Immature natural killer cell (primary cell): ENCODE data around the gene TMED10. TPM values are rescaled to one million over a fixed set of nuclear protein-coding genes. Genes with fewer than 3 reads are reported as not detected.
A peak's percentile ranks its signal among the peaks of the same experiment; 100 is the strongest.
"Not testable (repeated sequence)": the region's sequence is repeated elsewhere in the genome, so short reads cannot be mapped to it uniquely, and the experiment has no call there.

Experiments
- DNase-seq, 3 donors: peaks; one replicate each; pipeline ENCODE4 v3.0.0; 2022; ENCODE audit warnings: mixed read lengths in 1 of 3
- H3K27ac Mint-ChIP-seq, 6 donors: one replicate each; pipeline ENCODE4 v1.8.0; 2020; ENCODE audit warnings: mixed read lengths in 6 of 6, mild to moderate bottlenecking in 5 of 6, inconsistent platforms in 4 of 6, moderate library complexity in 3 of 6
- H3K27me3 Mint-ChIP-seq, 3 donors: one replicate each; pipeline ENCODE4 v1.8.0; 2020 to 2021; ENCODE audit warnings: low read depth in 3 of 3, mild to moderate bottlenecking in 3 of 3, mixed read lengths in 3 of 3, moderate library complexity in 3 of 3, inconsistent platforms in 1 of 3
- H3K36me3 Mint-ChIP-seq, 3 donors: one replicate each; pipeline ENCODE4 v1.8.0; 2020; ENCODE audit warnings: mixed read lengths in 3 of 3, inconsistent platforms in 2 of 3, mild to moderate bottlenecking in 2 of 3
- H3K4me1 Mint-ChIP-seq, 2 donors: one replicate each; pipeline ENCODE4 v1.8.0; 2020; ENCODE audit warnings: inconsistent platforms in 2 of 2, mild to moderate bottlenecking in 2 of 2, mixed read lengths in 2 of 2, moderate library complexity in 1 of 2
- H3K4me3 Mint-ChIP-seq, 5 donors: one replicate each; pipeline ENCODE4 v1.8.0; 2020; ENCODE audit warnings: mild to moderate bottlenecking in 5 of 5, mixed read lengths in 5 of 5, inconsistent platforms in 3 of 5, moderate library complexity in 3 of 5
- H3K9me3 Mint-ChIP-seq, 6 donors: one replicate each; pipeline ENCODE4 v1.8.0; 2020; ENCODE audit warnings: mild to moderate bottlenecking in 6 of 6, mixed read lengths in 6 of 6, inconsistent platforms in 4 of 6, moderate library complexity in 3 of 6
- polyA plus RNA-seq, 3 donors: library from polyadenylated mRNA; unstranded; fragments of 300-500 nt; fragmentation: Illumina TruSeq; gene quantifications; one replicate each; pipeline ENCODE4 v1.2.3, GENCODE V29; 2021

TMED10 gene
- polyA plus RNA-seq, 3 donors from 2014 or later: 379 to 442 (median 439) TPM

GRCh38 chr14:75185251-75186040 is 9.0 kb upstream of the TMED10 start:
- Mint-ChIP-seq H3K9me3 (no peaks in the 10 kb centered on the region), H3K27me3 (peaks cover 0 to 6% (median 3%) of the 10 kb centered on the region in 3 donors), H3K4me3 (no peak overlapping the region), H3K36me3 (no peaks in the 10 kb centered on the region), H3K27ac (peak overlapping the region in 1 of 6 donors; percentile 18), H3K4me1 (no peaks in the 10 kb centered on the region)
- no peak for DNase-seq

- no peaks in the 10 kb centered on the region for H3K36me3 Mint-ChIP-seq
- no peak overlapping the region for H3K27ac Mint-ChIP-seq
Observed at GRCh38 chr14:75184492-75184891, 8.1 kb upstream of the TMED10 start.

GRCh38 chr14:75184039-75184438 is 7.6 kb upstream of the TMED10 start:
- no peak for DNase-seq
- H3K27ac Mint-ChIP-seq: no peak overlapping the region
- H3K27me3 Mint-ChIP-seq: peaks cover 0 to 6% (median 5%) of the 10 kb centered on the region in 3 donors
- H3K9me3 Mint-ChIP-seq: no peaks in the 10 kb centered on the region
- H3K36me3 Mint-ChIP-seq: no peaks in the 10 kb centered on the region
- H3K4me3 Mint-ChIP-seq: no peak overlapping the region
- H3K4me1 Mint-ChIP-seq: no peaks in the 10 kb centered on the region

More at GRCh38 chr14:75184492-75184891, 8.1 kb upstream of the TMED10 start:
- Mint-ChIP-seq H3K4me1 (no peaks in the 10 kb centered on the region), H3K27me3 (peaks cover 0 to 6% (median 5%) of the 10 kb centered on the region in 3 donors), H3K4me3 (no peak overlapping the region), H3K9me3 (no peaks in the 10 kb centered on the region)
- no peak for DNase-seq

- Mint-ChIP-seq H3K4me1 (peaks cover 0 to under 1% of the 10 kb centered on the region in 2 donors), H3K9me3 (no peaks in the 10 kb centered on the region), H3K36me3 (no peaks in the 10 kb centered on the region), H3K27me3 (peaks cover 0 to 6% (median 5%) of the 10 kb centered on the region in 3 donors), H3K27ac (no peak overlapping the region), H3K4me3 (no peak overlapping the region)
- no peak for DNase-seq
Observed at GRCh38 chr14:75183225-75183624, 6.8 kb upstream of the TMED10 start.

GRCh38 chr14:75182821-75183220 is 6.4 kb upstream of the TMED10 start:
- no peak overlapping the region for H3K27ac Mint-ChIP-seq
- peaks cover 0 to 5% of the 10 kb centered on the region in 2 donors for H3K4me1 Mint-ChIP-seq
- no peak overlapping the region for H3K4me3 Mint-ChIP-seq
- H3K36me3 Mint-ChIP-seq: no peaks in the 10 kb centered on the region
- H3K27me3 Mint-ChIP-seq: peaks cover 0 to 6% (median 5%) of the 10 kb centered on the region in 3 donors
- H3K9me3 Mint-ChIP-seq: no peaks in the 10 kb centered on the region
- no peak for DNase-seq

- DNase-seq, H3K4me1 Mint-ChIP-seq, H3K27me3 Mint-ChIP-seq, H3K4me3 Mint-ChIP-seq, H3K9me3 Mint-ChIP-seq, H3K27ac Mint-ChIP-seq, H3K36me3 Mint-ChIP-seq: not testable (repeated sequence)
Observed at GRCh38 chr14:75182163-75182562, 5.8 kb upstream of the TMED10 start.

- Mint-ChIP-seq H3K4me3 (no peak overlapping the region), H3K9me3 (no peaks in the 10 kb centered on the region), H3K4me1 (peaks cover 5 to 15% of the 10 kb centered on the region in 2 donors), H3K27me3 (peaks cover 4 to 8% (median 7%) of the 10 kb centered on the region in 3 donors), H3K36me3 (no peaks in the 10 kb centered on the region), H3K27ac (no peak overlapping the region)
- no peak for DNase-seq
Observed at GRCh38 chr14:75181293-75182062, 5.1 kb upstream of the TMED10 start.

- Mint-ChIP-seq H3K27me3 (peaks cover 10 to 14% (median 14%) of the 10 kb centered on the region in 3 donors), H3K9me3 (no peaks in the 10 kb centered on the region), H3K4me1 (peaks cover 40 to 70% of the 10 kb centered on the region in 2 donors), H3K27ac (peak overlapping the region; percentile 92 to 100 (median 96)), H3K36me3 (peaks cover 0 to 3% (median 0%) of the 10 kb centered on the region in 3 donors), H3K4me3 (peak overlapping the region; percentile 85 to 94 (median 92))
- DNase-seq: no peak
Observed at GRCh38 chr14:75175677-75176141, 703 bp downstream of the TMED10 start.

GRCh38 chr14:75174066-75174465 is 2.3 kb downstream of the TMED10 start:
- Mint-ChIP-seq H3K4me3 (peak overlapping the region in 4 of 5 donors; percentile 15 to 86 (median 73)), H3K4me1 (peaks cover 55 to 86% of the 10 kb centered on the region in 2 donors), H3K9me3 (no peaks in the 10 kb centered on the region), H3K27me3 (peaks cover 10 to 14% (median 12%) of the 10 kb centered on the region in 3 donors), H3K27ac (peak overlapping the region; percentile 18 to 97 (median 92)), H3K36me3 (peaks cover 0 to 3% (median 0%) of the 10 kb centered on the region in 3 donors)
- DNase-seq: no peak

GRCh38 chr14:75170772-75171171 is 5.6 kb downstream of the TMED10 start:
- no peaks in the 10 kb centered on the region for H3K9me3 Mint-ChIP-seq
- H3K4me1 Mint-ChIP-seq: peaks cover 75 to 93% of the 10 kb centered on the region in 2 donors
- H3K27me3 Mint-ChIP-seq: peaks cover 1 to 4% (median 4%) of the 10 kb centered on the region in 3 donors
- H3K27ac Mint-ChIP-seq: peak overlapping the region in 5 of 6 donors; percentile 12 to 75 (median 26)
- H3K4me3 Mint-ChIP-seq: no peak overlapping the region
- no peak for DNase-seq
- H3K36me3 Mint-ChIP-seq: peaks cover 0 to 3% (median 0%) of the 10 kb centered on the region in 3 donors

GRCh38 chr14:75168586-75169335 is 7.7 kb downstream of the TMED10 start:
- Mint-ChIP-seq H3K27me3 (peaks cover 0 to 1% (median 0%) of the 10 kb centered on the region in 3 donors), H3K27ac (peak overlapping the region in 2 of 6 donors; percentile 28 to 72), H3K9me3 (no peaks in the 10 kb centered on the region), H3K4me3 (no peak overlapping the region), H3K4me1 (peaks cover 66 to 85% of the 10 kb centered on the region in 2 donors), H3K36me3 (no peaks in the 10 kb centered on the region)
- DNase-seq: no peak

GRCh38 chr14:75167325-75167724 is 9.1 kb downstream of the TMED10 start:
- peaks cover 0 to 1% (median 0%) of the 10 kb centered on the region in 3 donors for H3K27me3 Mint-ChIP-seq
- no peak for DNase-seq
- H3K36me3 Mint-ChIP-seq: no peaks in the 10 kb centered on the region
- no peak overlapping the region for H3K4me3 Mint-ChIP-seq
- peaks cover 67 to 80% of the 10 kb centered on the region in 2 donors for H3K4me1 Mint-ChIP-seq
- H3K9me3 Mint-ChIP-seq: no peaks in the 10 kb centered on the region
- peak overlapping the region in 2 of 6 donors; percentile 26 to 45 for H3K27ac Mint-ChIP-seq
